OCI-LY1 (cell line): ENCODE results near the gene TF.

ENCODE experiments used
- CTCF ChIP-seq: fragments of 200-600 bp; sonication (generic), shearing (Covaris generic); IDR thresholded peaks from 2 replicates; pipeline ENCODE4 v1.5.1; 2017; ENCODE audit warnings: mild to moderate bottlenecking, antibody characterized with exemption, low read length, moderate library complexity, mixed read lengths
- EZH2 ChIP-seq: fragments of 200-600 bp; sonication (generic), shearing (Covaris generic); IDR thresholded peaks from 2 replicates; pipeline ENCODE4 v1.8.0; 2017; ENCODE audit warnings: borderline replicate concordance, mixed run types, mild to moderate bottlenecking, antibody characterized with exemption, low read length, moderate library complexity, mixed read lengths

- TF ChIP-seq CTCF (no peak), EZH2 (no peak)
Measured at GRCh38 chr3:133745108-133745507, 1.1 kb upstream of the TF start.
